ENCODE results near the gene ZNF662.

DNA sequence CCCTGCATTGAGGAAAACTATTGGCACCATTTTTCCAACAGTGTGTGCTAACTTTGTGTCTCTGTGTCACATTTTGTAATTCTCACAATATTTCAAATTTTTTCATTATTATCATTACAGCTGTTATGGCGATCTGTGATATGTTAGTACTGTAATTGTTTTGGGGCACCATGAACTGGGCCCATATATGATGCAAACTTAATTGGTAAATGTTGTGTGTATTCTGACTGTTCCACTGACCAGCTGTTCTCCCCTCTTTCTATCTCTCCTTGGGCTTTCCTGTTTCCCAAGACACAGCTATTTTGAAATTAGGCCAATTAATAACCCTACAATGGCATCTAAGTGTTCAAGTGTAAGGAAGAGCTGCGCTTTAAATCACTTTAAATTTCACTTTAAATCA lies 28.1 kb upstream of the ZNF662 start:
- TF ChIP-seq POLR2AphosphoS5 (IDR thresholded peaks at IDR 0.05; ENCODE audit: low read depth) (no peak), CTCF (IDR thresholded peaks at IDR 0.05; ENCODE audit: insufficient read depth, low read length) (no peak)

Data from HL-60 (cell line).